Glutamatergic neuron (in vitro differentiated cells): ENCODE data around the gene RTN4IP1. TPM values are rescaled to one million over a fixed set of nuclear protein-coding genes. Genes with fewer than 3 reads are reported as not detected.

Source experiments
- DNase-seq: peaks from one replicate; pipeline ENCODE4 v3.0.0; 2022
- H3K27ac Mint-ChIP-seq: one replicate; pipeline ENCODE4 v1.8.0; 2020; ENCODE audit warnings: mild to moderate bottlenecking, mixed read lengths, inconsistent platforms; ENCODE audit not compliant: unreplicated experiment
- H3K27me3 Mint-ChIP-seq: one replicate; pipeline ENCODE4 v1.8.0; 2020; ENCODE audit warnings: mild to moderate bottlenecking, moderate library complexity, mixed read lengths, inconsistent platforms; ENCODE audit not compliant: unreplicated experiment
- H3K36me3 Mint-ChIP-seq: one replicate; pipeline ENCODE4 v1.8.0; 2020; ENCODE audit warnings: mild to moderate bottlenecking, mixed read lengths, inconsistent platforms; ENCODE audit not compliant: unreplicated experiment
- H3K4me1 Mint-ChIP-seq: one replicate; pipeline ENCODE4 v1.8.0; 2020; ENCODE audit warnings: mild to moderate bottlenecking, low read depth, mixed read lengths, inconsistent platforms; ENCODE audit not compliant: unreplicated experiment
- H3K4me3 Mint-ChIP-seq: one replicate; pipeline ENCODE4 v1.8.0; 2020; ENCODE audit warnings: mild to moderate bottlenecking, mixed read lengths, inconsistent platforms; ENCODE audit not compliant: unreplicated experiment
- H3K9me3 Mint-ChIP-seq: one replicate; pipeline ENCODE4 v1.8.0; 2020; ENCODE audit warnings: mild to moderate bottlenecking, moderate library complexity, mixed read lengths, inconsistent platforms; ENCODE audit not compliant: unreplicated experiment
- CTCF ChIP-seq: fragments of 200-600 bp; sonication (generic); IDR thresholded peaks from one replicate; pipeline ENCODE4 v1.5.0; 2021; ENCODE audit not compliant: partially characterized antibody, unreplicated experiment
- total RNA-seq: library from RNA; stranded (reverse); fragmentation: NEBNext Ultra II Directional; extraction: Animal tissue kit (Norgen Biotek cat#: 25700); gene quantifications from one replicate; pipeline ENCODE4 v1.2.1, GENCODE V29; 2021; ENCODE audit not compliant: unreplicated experiment

RTN4IP1 gene
- total RNA-seq, 1 donor from 2014 or later, result 4.7 TPM

- H3K4me3 Mint-ChIP-seq, result no peak overlapping the region
- no peaks in the 10 kb centered on the region for H3K9me3 Mint-ChIP-seq
- no peak overlapping the region for H3K27ac Mint-ChIP-seq
- DNase-seq, result no peak
- no peaks in the 10 kb centered on the region for H3K27me3 Mint-ChIP-seq
- H3K36me3 Mint-ChIP-seq, result no peaks in the 10 kb centered on the region
- H3K4me1 Mint-ChIP-seq, result peaks cover 1% of the 10 kb centered on the region
- TF ChIP-seq CTCF, result no peak
Measured at GRCh38 chr6:106670236-106670635, 40.9 kb upstream of the RTN4IP1 start.

GRCh38 chr6:106667022-106667402 is 37.7 kb upstream of the RTN4IP1 start:
- peaks cover 1% of the 10 kb centered on the region for H3K4me1 Mint-ChIP-seq

GRCh38 chr6:106666282-106667021 is 37.2 kb upstream of the RTN4IP1 start:
- TF ChIP-seq CTCF, result no peak
- H3K36me3 Mint-ChIP-seq, result no peaks in the 10 kb centered on the region
- H3K27me3 Mint-ChIP-seq, result no peaks in the 10 kb centered on the region
- H3K27ac Mint-ChIP-seq, result no peak overlapping the region
- H3K4me1 Mint-ChIP-seq, result peaks cover 1% of the 10 kb centered on the region
- no peaks in the 10 kb centered on the region for H3K9me3 Mint-ChIP-seq
- no peak for DNase-seq
- H3K4me3 Mint-ChIP-seq, result no peak overlapping the region

More at GRCh38 chr6:106667022-106667402, 37.7 kb upstream of the RTN4IP1 start:
- Mint-ChIP-seq H3K4me3 (no peak overlapping the region), H3K9me3 (no peaks in the 10 kb centered on the region), H3K36me3 (no peaks in the 10 kb centered on the region), H3K27me3 (no peaks in the 10 kb centered on the region), H3K27ac (no peak overlapping the region)
- TF ChIP-seq CTCF, result no peak
- no peak for DNase-seq

- Mint-ChIP-seq H3K36me3 (peaks cover 24% of the 10 kb centered on the region), H3K27ac (no peak overlapping the region), H3K27me3 (no peaks in the 10 kb centered on the region), H3K4me1 (peaks cover 1% of the 10 kb centered on the region), H3K9me3 (no peaks in the 10 kb centered on the region), H3K4me3 (no peak overlapping the region)
- TF ChIP-seq CTCF, result no peak
- DNase-seq, result no peak
Measured at GRCh38 chr6:106662458-106662857, 33.2 kb upstream of the RTN4IP1 start.

GRCh38 chr6:106659859-106660258 is 30.6 kb upstream of the RTN4IP1 start:
- Mint-ChIP-seq H3K4me1 (no peaks in the 10 kb centered on the region), H3K36me3 (peaks cover 28% of the 10 kb centered on the region), H3K27me3 (no peaks in the 10 kb centered on the region), H3K9me3 (no peaks in the 10 kb centered on the region), H3K27ac (no peak overlapping the region), H3K4me3 (no peak overlapping the region)
- no peak for TF ChIP-seq CTCF
- no peak for DNase-seq
